HepG2 (cell line): ENCODE data around the gene FCMR. TPM values are rescaled to one million over a fixed set of nuclear protein-coding genes. Genes with fewer than 3 reads are reported as not detected.

Source experiments
- HNF1B ChIP-seq: sonication (generic); formaldehyde crosslinking; IDR thresholded peaks from 2 replicates; pipeline ENCODE4 v1.5.1; 2020; ENCODE audit warnings: mild to moderate bottlenecking, moderate library complexity, missing genetic modification reagents
- ISL2 ChIP-seq: sonication (generic); formaldehyde crosslinking; IDR thresholded peaks from 2 replicates; pipeline ENCODE4 v1.5.0; 2020; ENCODE audit warnings: missing genetic modification reagents
- KLF9 ChIP-seq: IDR thresholded peaks from 2 replicates; pipeline ENCODE4 v1.6.1; 2016; ENCODE audit warnings: low read depth
- MYPOP ChIP-seq: sonication (generic); formaldehyde crosslinking; IDR thresholded peaks from 2 replicates; pipeline ENCODE4 v1.8.1; 2023; ENCODE audit warnings: mild to moderate bottlenecking, moderate library complexity, missing genetic modification reagents
- NR2F6 ChIP-seq, 2 experiments: IDR thresholded peaks; 2 replicates each; pipeline ENCODE4 v1.6.1; 2016; ENCODE audit warnings: antibody characterized with exemption in 1 of 2, mild to moderate bottlenecking in 1 of 2
- PHF21A ChIP-seq: sonication (generic); formaldehyde crosslinking; IDR thresholded peaks from 2 replicates; pipeline ENCODE4 v1.5.0; 2020; ENCODE audit warnings: mild to moderate bottlenecking, missing genetic modification reagents
- POLR2A ChIP-seq, 2 experiments: IDR thresholded peaks; 2 replicates each; pipeline ENCODE4 v1.6.1; 2011; ENCODE audit warnings: low read depth in 2 of 2, low read length in 2 of 2, mild to moderate bottlenecking in 1 of 2, moderate library complexity in 1 of 2; ENCODE audit not compliant: insufficient read depth in 1 of 2
- ZNF232 ChIP-seq: sonication (generic); formaldehyde crosslinking; IDR thresholded peaks from 2 replicates; pipeline ENCODE4 v1.4.0; 2020; ENCODE audit warnings: missing genetic modification reagents, borderline replicate concordance
- polyA plus RNA-seq, 8 experiments: library from polyadenylated mRNA; depleted of rRNA in 3 of 8; stranded (reverse) in 7 of 8; unstranded in 1 of 8; fragments of >200 nt; fragmentation: Illumina TruSeq in 4 of 8; extraction: Trizol in 4 of 8; gene quantifications; 2 replicates each; pipeline versions ENCODE4 v1.2.1 to v1.2.3, GENCODE V29; 2011 to 2016; ENCODE audit warnings: low read depth in 4 of 8, missing spikeins in 1 of 8, mixed read lengths in 1 of 8; ENCODE audit not compliant: insufficient read depth in 1 of 8
- total RNA-seq, 5 experiments: library from RNA; depleted of rRNA; stranded (reverse); fragments of >200 nt; fragmentation: Illumina TruSeq; extraction: Trizol; gene quantifications; 2 replicates each; pipeline ENCODE4 v1.2.3, GENCODE V29; 2016; ENCODE audit warnings: low read depth in 1 of 5
- TF ChIP-seq, protein P1 (sequence below): sonication (generic); formaldehyde crosslinking; IDR thresholded peaks from 2 replicates; pipeline ENCODE4 v1.4.0; 2020; ENCODE audit warnings: missing genetic modification reagents, mild to moderate bottlenecking, borderline replicate concordance
- TF ChIP-seq, protein P2 (sequence below): sonication (generic); formaldehyde crosslinking; IDR thresholded peaks from 2 replicates; pipeline ENCODE4 v1.5.0; 2020; ENCODE audit warnings: mild to moderate bottlenecking, missing genetic modification reagents, borderline replicate concordance
- TF ChIP-seq, protein P3 (sequence below), 2 experiments: sonication (generic) in 1 of 2; formaldehyde crosslinking in 1 of 2; IDR thresholded peaks; 2 replicates each; pipeline versions ENCODE4 v1.4.0 to v1.6.1; 2016 to 2020; ENCODE audit warnings: borderline replicate concordance in 1 of 2, low read depth in 1 of 2, mild to moderate bottlenecking in 1 of 2, missing genetic modification reagents in 1 of 2

Gene FCMR
- total and polyA plus RNA-seq, 2 of the 13 experiments (the other 11 are each of a cell fraction or from before 2014, with no cell fraction given), result not detected

DNA sequence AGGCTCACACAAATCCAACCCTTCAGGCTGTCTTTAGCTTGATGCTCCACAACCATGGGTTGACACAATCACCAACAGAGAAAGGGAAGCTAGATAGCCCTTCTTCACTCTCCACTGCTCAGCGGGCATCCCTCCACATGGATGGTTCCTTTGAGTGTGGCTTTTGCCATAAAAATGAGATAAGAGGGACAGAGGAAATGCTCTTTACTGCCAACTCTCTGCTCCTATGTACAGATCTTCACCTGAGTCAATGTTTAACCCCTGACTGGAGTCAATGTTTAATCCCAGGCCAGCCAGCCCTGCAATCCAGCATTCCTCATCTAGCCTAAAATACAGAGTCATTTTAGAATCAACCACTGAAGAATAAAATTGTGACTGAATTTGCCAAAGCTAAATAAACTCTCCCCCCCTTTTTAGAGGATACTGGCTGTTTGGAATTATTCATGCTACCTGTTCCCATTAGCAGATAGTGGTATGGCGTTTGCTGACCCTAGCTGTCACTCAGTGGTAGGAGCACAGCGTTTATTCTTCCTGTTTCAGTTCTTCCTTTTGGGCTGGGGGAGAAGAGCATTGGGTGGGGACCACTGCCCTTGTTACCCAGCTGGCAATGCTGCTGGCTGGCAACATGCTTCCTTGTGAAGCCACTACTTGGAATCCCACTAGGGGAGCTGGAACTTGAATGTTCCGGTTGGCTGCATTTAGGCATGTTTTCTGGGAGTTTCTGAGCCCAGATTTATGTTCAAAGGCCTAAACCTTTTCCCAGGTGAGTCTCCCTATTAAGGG is 29.8 kb upstream of the FCMR start (continued):
- peak; percentile 93 for TF ChIP-seq HNF1B (CRISPR knock-in tag)
- TF ChIP-seq ZNF232 (CRISPR knock-in tag), result peak; percentile 80; the same call in 1 of the 2 replicates
- 0 out of 2 replicates have a peak, but pooled peaks have one; percentile 50 for TF ChIP-seq KLF9 (CRISPR knock-in tag)
- TF ChIP-seq MYPOP, result 0 out of 2 replicates have a peak, but pooled peaks have one; percentile 41
- peak in 1 of 2 experiments; percentile 32; a peak in 1 of 4 replicates for TF ChIP-seq POLR2A (IDR thresholded peaks at IDR 0.05; ENCODE audit: insufficient read depth in 1 of 2, low read depth in 2 of 2, low read length in 2 of 2)
- TF ChIP-seq PHF21A (CRISPR knock-in tag), result 0 out of 2 replicates have a peak, but pooled peaks have one; percentile 30
- 0 out of 2 replicates have a peak, but pooled peaks have one; percentile 21 for TF ChIP-seq ISL2 (CRISPR knock-in tag)
- TF ChIP-seq NR2F6 (IDR thresholded peaks at IDR 0.05), result no peak
- TF ChIP-seq NR2F6 (CRISPR knock-in tag; IDR thresholded peaks at IDR 0.05), result peak; percentile 27; the same call in 1 of the 2 replicates
- TF ChIP-seq, protein P1, sequence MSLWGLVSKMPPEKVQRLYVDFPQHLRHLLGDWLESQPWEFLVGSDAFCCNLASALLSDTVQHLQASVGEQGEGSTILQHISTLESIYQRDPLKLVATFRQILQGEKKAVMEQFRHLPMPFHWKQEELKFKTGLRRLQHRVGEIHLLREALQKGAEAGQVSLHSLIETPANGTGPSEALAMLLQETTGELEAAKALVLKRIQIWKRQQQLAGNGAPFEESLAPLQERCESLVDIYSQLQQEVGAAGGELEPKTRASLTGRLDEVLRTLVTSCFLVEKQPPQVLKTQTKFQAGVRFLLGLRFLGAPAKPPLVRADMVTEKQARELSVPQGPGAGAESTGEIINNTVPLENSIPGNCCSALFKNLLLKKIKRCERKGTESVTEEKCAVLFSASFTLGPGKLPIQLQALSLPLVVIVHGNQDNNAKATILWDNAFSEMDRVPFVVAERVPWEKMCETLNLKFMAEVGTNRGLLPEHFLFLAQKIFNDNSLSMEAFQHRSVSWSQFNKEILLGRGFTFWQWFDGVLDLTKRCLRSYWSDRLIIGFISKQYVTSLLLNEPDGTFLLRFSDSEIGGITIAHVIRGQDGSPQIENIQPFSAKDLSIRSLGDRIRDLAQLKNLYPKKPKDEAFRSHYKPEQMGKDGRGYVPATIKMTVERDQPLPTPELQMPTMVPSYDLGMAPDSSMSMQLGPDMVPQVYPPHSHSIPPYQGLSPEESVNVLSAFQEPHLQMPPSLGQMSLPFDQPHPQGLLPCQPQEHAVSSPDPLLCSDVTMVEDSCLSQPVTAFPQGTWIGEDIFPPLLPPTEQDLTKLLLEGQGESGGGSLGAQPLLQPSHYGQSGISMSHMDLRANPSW (CRISPR knock-in tag), result 0 out of 2 replicates have a peak, but pooled peaks have one; percentile 66
- TF ChIP-seq, protein P2, sequence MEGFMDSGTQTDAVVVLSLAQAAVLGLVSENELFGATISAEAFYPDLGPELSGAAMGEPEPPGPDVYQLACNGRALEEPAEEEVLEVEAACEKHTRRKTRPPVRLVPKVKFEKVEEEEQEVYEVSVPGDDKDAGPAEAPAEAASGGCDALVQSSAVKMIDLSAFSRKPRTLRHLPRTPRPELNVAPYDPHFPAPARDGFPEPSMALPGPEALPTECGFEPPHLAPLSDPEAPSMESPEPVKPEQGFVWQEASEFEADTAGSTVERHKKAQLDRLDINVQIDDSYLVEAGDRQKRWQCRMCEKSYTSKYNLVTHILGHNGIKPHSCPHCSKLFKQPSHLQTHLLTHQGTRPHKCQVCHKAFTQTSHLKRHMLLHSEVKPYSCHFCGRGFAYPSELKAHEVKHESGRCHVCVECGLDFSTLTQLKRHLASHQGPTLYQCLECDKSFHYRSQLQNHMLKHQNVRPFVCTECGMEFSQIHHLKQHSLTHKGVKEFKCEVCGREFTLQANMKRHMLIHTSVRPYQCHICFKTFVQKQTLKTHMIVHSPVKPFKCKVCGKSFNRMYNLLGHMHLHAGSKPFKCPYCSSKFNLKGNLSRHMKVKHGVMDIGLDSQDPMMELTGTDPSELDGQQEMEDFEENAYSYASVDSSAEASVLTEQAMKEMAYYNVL (CRISPR knock-in tag), result 0 out of 2 replicates have a peak, but pooled peaks have one; percentile 17
- TF ChIP-seq, protein P3, sequence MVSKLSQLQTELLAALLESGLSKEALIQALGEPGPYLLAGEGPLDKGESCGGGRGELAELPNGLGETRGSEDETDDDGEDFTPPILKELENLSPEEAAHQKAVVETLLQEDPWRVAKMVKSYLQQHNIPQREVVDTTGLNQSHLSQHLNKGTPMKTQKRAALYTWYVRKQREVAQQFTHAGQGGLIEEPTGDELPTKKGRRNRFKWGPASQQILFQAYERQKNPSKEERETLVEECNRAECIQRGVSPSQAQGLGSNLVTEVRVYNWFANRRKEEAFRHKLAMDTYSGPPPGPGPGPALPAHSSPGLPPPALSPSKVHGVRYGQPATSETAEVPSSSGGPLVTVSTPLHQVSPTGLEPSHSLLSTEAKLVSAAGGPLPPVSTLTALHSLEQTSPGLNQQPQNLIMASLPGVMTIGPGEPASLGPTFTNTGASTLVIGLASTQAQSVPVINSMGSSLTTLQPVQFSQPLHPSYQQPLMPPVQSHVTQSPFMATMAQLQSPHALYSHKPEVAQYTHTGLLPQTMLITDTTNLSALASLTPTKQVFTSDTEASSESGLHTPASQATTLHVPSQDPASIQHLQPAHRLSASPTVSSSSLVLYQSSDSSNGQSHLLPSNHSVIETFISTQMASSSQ (IDR thresholded peaks at IDR 0.05; ENCODE audit: low read depth), result peak; percentile 91
- TF ChIP-seq, protein P3 (CRISPR knock-in tag; IDR thresholded peaks at IDR 0.05; ENCODE audit: borderline replicate concordance), result peak; percentile 91
